NCI-H1048 (cell line): ENCODE results near the gene AADACL4.
A peak's percentile ranks its signal among the peaks of the same experiment; 100 is the strongest.
"Not testable (repeated sequence)": the region's sequence is repeated elsewhere in the genome, so short reads cannot be mapped to it uniquely, and the experiment has no call there.

ENCODE experiments used
- DNase-seq: peaks from one replicate; lab custom pipeline; 2025; lab: John Stamatoyannopoulos, UW

The AADACL4 gene

DNA sequence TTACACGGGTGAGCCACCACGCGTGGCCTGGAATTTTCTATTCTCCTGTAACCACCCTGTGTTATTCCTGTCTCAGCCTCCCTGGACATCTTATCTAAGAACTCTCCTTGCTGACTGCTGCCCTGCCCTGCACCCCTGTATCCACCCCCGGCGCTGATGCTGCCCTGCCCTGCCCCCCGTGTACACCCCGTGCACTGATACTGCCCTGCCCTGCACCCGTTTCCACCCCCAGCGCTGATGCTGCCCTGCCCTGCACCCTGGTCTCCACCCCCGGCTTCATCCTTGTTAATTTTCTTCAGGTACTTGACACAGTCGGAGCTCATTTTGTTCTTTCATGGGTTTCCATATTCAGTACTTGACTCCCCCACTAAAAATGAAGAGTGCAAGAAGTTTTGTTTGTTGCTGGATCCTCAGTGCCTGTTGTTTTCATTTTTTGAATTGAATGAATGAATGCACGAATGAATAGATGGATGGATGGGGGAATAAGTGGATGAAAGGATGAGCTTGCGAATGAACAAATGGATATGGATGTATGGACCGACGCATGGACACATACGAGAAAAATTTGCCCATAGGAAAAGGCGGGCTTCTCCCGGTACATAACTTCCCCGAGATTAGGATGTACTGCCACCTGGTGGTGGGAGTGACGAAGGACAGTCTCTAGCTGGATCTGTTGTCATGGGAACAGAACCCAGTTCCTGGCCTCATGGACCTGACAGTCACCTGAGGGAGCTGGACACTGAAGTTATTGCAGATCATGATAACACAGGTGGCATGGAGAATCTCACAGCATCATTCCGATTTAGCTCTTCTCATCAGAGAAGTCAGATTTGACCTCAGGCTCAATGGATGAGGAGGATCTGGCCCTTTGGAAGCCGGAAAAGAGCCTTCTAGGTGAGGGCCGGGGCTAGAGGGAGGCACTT lies 14.9 kb downstream of the AADACL4 start:
- DNase-seq, result peak; percentile 30

DNA sequence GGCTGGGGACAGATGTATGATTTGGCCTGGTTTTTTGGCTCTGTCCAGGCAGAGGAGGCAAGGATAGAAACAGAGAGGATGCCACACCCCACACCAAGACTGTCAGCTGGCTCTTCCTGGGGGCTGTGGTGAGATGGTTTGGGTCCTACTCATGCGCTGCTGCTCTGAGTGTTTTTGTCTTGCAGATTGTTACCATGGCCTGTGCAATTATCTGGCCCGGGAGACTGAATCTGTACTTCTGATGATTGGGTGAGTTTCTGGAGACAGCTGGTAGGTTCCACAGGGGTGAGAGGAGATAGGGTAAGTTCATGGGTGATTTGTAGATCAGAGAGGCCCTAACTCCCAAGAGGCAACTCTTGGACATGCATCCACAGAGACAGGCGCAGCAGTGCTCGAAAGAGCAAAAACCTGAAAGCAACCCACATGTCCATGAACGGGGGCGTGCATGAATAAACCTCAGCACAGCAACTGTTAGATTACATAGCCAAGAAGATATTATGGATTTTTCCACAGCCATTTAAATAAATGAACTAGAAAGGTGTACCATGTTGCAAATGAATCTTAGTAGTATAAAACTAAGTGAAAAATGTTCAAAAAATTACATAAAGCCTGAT lies 17.8 kb downstream of the AADACL4 start:
- DNase-seq, result no peak

DNA sequence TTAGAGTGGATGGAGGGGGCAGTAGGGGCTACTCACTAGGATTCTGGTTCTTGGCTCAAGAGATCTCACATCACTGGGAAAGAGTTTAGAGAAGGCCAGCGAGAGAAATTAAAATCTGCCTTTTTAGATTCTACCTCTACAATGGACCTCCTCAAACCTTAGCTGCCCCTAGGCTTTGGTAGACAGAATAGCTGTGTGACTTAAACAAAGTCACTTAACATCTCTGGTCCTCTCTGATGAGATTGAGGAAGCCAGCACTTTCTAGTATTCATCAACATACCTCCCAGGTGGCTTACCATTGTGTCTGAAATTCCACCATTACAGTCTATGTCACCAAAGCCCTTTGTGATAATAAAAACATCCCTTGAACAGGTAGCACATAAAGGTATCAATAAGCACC lies 18.7 kb downstream of the AADACL4 start:
- no peak for DNase-seq

DNA sequence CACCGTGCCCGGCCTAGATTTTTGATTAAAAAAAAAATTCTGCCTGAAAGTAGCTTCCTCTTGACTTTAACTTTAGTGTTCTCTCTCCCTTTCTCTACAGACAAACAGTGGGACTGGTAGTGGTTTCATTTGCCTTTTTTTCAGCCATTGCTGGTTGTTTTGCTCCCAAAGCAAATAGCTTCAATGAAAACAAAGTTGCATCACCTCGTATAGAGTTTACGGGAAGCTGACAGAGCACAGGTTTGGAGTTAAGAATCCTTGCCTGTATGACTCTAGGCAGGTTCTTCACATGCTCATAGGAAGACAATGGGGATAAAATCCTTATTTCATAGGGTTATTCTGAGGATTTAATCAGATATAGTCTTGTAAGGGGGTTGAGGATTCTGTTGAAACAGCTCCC lies 21.6 kb downstream of the AADACL4 start:
- no peak for DNase-seq

DNA sequence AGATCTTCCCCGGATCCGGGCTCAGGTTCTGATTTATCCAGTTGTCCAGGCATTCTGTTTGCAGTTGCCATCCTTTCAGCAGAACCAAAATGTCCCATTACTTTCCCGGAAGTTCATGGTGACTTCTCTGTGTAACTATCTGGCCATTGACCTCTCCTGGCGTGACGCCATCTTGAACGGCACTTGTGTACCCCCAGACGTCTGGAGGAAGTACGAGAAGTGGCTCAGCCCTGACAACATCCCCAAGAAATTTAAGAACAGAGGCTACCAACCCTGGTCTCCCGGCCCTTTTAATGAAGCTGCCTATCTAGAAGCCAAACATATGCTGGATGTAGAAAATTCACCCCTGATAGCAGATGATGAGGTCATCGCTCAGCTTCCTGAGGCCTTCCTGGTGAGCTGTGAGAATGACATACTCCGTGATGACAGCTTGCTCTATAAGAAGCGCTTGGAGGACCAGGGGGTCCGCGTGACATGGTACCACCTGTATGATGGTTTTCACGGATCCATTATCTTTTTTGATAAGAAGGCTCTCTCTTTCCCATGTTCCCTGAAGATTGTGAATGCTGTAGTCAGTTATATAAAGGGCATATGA lies 22.4 kb downstream of the AADACL4 start:
- DNase-seq, result no peak

DNA sequence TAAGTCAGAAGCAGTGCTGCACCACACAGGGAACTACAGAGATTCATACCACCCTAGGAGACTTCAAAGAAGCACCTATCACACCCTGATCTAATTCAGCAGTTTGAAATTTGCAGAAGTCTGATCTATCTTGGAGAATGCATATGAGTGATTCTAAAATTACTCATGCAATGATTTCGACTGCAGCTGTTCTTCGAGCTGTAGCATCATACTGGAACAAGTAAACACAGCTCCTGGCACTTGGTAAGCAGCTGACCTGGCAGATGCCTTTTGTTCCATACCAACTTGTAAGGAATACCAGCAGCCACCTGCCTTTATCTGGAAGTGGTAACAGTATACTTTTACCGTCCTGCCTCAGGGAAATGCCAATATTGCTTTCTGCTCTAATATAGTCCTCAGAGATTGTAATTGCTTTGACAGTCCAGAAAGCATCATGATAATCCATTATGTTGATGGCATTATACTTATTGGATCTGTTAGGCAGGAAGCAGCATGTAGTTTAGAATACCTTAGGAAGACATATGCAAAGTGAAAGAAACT lies 25.7 kb downstream of the AADACL4 start:
- no peak for DNase-seq

DNA sequence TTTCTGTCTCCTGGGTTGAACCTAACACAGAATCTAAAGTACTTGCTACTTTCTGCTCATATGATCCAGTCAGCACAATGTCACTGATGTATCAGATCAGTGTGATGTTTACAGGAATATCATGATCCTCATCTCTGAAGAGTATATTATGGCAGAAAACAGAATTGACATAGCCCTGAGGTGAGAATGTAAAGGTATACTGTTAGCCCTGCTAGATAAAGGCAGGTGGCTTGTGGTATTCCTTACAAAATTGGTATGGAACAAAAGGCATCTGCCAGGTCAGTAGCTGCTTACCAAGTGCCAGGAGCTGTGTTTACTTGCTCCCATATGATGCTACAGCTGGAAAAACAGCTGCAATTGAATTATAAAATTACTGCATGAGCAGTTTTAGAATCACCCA lies 30.5 kb downstream of the AADACL4 start:
- DNase-seq, result no peak

DNA sequence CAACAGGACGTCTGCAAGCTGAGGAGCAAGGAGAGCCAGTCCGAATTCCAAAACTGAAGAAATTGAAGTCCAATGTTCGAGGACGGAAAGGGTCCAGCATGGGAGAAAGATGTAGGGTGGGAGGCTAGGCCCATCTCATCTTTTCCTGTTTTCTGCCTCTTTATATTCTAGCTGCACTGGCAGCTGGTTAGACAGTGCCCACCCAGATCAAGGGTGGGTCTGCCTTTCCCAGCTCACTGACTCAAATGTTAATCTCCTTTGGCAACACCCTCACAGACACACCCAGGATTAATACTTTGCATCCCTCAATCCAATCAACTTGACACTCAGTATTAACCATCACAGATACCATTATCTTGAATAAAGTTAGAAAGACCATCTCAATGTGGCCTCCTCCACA lies 32.2 kb downstream of the AADACL4 start:
- DNase-seq, result not testable (repeated sequence)

DNA sequence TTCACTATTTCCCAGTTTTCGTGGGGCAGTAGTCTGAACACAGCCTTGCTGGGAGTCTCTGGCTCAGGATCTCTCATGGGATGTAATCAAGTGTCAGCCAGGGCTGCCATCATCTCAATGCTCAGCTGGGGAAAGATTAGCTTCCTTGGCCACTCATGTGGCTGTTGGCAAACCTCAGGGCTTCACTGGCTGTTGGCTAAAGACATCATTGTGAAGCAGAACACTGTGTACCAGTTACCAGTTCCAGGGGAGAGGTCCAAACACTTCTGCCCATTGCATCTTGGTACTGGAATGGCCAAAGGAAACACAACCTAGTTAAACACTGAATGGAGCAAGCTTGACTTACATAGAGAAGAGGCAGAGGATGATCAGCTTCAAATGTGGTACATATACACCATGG lies 33.7 kb downstream of the AADACL4 start:
- no peak for DNase-seq

DNA sequence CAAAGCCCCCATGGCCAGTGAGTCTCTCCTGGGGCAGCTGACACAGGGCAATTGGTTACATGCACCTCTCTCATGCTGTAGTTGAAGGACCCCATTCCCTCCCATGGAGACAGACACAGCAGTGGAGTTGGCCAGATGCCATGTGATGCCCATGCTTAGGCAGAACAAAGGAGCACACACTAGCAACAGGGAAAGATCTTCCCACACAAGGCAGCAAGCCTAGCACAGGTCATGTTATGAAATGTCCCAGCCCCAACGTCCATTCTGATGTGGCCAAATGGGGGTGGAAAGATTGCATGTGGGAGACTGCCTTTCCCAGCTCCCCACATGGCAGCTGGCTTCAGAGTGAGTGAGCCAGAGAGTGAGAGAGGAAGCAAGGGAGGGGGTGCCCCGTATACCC lies 34.5 kb downstream of the AADACL4 start:
- DNase-seq, result no peak

DNA sequence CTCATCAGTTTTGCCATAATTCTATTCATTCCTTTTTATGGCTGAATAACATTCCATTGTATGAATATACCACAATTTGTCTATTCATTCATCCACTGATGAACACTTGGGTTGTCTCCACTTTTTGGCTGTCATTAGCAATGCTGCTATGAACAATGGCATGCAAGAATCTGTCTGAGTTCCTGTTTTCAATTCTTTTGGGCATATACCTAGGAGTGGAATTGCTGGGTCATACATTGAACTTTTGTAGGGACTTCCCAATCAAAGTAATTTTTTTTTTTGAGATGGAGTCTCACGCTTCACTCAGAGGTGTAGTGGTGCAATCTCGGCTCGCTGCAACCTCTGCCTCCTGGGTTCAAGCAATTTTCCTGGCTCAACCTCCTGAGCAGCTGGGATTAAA lies 34.9 kb downstream of the AADACL4 start:
- DNase-seq, result no peak

DNA sequence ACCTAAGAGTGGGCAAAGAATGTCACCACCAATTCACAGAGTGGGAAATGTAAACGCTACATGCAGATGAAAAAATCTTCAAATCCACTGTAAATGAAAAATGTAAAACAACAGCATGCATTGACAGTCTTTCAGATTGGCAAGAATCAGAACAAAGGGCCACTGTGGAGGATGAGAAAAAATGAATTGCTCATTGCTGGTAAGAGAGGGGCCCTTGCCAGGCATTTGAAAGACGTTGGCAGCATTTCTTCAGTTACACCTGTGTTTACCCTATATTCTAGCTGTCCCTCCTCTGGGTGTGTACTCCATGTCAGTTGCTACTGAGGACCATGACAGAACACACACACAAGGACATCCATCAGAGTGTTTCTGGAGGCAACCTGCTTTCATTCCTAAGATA lies 46.3 kb downstream of the AADACL4 start:
- DNase-seq, result no peak

DNA sequence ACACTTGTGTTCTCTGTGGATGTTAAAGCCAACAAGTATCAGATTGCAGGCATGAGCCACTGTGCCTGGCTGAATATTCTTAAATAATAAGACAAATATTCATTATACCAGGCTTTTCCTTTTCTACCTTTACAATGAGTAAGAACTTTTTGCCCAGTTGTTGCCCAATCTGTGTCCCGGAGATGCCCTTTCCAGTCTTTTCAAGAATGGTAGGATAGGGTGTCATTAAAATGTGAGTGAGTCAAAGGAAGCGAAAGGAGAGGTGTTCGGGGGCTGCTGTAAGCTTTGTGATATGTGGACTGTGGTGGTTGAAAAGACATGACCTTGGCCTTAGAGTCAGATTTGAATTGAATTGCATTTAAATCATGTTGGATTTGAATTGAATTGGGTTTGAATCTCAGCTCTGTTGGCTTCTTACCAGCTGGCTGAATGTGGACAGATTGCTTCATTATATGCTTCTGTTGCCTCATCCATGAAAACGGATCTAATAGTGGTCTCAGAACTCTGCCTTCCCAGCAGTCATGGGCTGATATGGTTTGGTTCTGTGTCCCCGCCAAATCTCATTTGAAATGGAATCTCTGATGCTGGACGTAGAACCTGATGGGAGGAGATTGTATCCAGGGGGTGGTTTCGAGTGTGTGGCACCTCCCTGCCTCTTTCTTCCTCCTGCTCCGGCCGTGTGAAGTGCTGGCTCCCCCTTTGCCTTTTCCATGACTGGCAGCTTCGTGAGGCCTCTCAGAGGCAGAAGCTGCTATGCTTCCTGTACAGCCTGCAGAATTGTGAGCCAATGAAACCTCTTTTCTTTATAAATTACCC lies 49.3 kb downstream of the AADACL4 start:
- DNase-seq, result no peak

DNA sequence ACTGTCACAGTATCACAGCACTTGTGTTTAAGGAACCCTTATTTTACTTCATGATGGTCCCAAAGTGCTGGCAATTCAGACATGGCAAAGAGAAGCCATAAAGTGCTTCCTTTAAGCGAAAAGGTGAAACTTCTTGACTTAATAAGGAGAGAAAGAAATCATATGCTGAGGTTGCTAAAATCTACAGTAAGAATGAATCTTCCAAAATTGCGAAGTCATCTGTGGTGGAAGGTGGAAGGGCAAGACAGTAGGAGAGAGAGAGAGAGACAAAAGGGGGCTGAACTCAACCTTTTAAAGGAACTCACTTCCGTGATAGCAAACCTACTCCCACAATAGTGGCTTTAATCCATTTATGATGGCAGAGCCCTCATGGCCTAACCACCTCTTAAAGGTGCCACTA lies 52.8 kb downstream of the AADACL4 start:
- no peak for DNase-seq

DNA sequence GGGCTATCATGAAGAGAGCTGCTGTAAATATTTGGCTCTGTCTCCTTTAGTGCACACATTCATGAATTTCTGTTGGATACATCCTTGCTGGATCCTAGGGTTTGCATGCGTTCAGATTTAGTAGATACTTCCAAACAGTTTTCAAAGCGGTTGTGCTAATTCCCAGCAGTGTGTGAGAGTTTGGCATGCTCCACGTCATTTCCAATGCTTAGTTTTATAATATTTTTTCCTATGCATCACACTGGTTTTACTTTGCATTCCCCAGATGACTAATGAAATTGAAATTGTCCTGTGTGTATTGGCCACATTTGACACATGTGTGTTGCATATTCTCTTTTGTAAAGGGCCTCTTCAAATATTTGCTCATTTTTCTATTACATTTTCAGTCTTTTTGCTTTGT lies 53.5 kb downstream of the AADACL4 start:
- no peak for DNase-seq

DNA sequence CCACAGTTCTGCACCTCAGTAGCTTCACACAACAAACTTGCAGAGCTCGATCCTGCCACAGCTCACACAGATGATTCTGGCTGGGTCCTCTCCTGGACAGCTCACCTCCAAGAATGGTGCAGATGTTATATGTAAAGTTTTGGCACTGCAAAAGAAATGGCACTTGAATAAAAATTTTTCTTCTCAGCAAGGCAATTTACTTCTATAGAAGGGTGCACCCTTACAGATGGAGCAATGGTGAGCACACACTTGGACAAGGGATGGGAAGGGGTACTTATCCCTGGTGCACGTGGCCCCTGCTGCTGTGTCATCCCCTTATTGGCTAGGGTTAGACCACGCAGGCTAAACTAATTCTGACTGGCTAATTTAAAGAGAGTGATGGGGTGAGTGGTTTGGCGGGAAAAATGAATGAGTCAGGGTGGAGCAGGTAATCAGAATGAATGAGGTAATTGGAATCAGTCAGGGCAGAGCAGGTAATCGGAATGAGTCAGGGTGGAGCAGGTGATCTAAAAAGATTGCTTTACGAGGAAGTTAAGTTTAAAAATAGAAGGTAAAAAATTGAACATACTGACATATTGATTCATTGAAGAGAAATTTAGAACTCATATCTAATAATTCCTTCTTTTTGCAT lies 60.1 kb downstream of the AADACL4 start:
- no peak for DNase-seq

DNA sequence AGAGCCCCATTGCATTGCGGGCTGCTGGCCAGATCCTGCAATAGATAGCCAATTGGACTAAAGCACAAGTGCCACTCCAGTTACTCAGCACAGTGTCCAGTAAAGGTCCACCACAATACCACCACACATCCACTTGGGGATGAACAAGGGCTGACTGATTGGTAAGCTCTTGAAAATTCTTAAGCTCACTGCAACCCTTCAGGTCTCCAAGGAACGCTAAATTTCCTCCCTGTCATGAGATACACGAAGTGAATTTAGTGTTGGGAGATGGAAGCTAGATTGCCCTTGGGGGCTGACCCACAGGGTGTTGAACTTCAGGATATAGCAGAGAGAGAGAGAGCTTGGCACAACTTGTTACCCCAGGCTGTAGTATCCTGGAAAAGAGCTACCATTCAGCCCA lies 62.2 kb downstream of the AADACL4 start:
- DNase-seq, result no peak

DNA sequence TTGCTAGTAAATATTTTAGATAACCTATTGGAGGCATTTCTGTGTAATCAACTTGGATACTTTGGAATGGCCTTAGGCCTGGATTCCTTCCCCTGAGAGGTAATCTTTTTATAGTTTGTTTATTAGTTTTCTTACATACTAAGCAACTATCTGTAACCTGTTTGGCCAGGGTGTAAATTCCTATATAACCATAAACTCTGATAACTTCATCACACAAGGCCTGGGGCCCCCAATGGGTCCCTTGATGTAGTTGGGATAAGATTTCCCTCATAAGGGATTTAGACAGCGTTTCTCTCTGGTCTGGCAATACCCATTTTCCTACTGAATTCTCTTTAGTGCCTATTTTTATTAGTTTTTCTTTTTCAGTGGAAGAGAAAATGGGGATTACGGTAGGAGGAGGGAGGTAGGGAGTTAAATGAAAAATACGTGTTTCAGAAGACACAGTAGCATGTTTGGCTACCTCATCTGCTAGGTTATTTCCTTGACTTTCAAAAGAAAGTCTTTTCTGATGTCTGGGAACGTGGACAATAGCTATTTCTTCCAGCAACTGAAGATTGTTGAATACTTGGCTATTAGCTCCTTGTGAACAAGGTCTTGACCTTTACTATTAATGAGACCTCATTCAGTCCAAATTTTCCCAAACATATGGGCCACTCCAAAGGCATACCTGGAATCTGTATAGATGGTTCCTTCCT lies 64.7 kb downstream of the AADACL4 start:
- DNase-seq, result no peak

DNA sequence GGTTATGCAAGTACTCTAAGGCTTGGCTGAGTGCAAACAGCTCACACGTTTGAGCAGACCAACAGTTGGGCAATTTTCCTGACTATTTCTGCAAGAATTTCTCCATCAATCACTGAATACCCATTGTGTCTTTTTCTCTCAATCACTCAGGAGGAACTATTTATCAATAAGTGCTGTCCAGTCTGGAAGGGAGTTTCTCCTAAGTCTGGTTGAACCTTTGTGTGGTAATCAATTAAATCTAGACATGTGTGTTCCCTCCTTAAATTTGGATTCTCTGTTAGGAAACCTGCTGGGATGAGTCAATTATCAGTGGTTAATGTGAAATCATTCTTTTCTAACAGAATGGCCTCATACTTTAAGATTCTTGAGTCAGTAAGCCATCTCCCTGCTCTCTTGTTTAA lies 65.2 kb downstream of the AADACL4 start:
- no peak for DNase-seq

DNA sequence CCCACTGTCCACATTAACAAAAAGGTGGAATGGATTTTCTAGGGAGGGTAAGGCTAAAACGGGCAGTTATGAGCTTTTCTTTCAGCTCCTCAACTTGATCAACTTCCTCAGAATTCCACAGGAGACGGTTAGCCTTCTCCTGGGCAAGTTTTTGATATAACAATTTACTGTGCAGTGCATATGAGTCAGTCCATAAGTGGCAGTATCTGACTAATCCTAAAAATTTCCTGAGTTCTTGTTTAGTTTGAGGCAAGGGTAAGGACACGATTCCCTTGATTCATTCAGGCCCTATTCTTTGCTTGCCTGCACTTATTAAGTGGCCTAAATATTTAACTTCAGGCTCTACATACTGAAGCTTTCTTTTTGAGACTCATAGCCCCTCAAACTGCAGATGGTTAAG lies 65.8 kb downstream of the AADACL4 start:
- DNase-seq, result no peak

DNA sequence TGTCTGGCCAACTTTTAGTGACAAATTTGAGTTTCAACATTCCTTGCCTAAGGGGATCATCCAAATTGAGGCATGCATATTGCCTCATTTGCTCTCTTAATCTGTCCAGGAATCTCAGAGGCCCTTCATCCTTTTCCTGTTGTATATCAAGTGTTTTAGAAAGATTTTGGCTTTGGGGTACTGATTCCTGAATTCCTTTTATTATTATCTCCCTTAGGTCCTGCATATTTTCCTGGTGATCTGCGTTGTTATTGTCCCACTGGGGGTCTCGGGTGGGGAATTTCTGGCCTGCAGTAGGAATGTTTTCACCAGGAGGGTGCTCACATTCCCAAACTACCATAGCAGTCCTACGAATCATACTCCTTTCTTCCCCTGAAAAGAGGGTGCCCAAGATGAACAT lies 67.7 kb downstream of the AADACL4 start:
- no peak for DNase-seq
